ENCODE results near the gene CHTF8.

Gene CHTF8

GRCh38 chr16:69079697-69080096, 52.7 kb downstream of the CHTF8 start:
- DNase-seq, result no peak

- DNase-seq, result no peak
These were observed 54.3 kb downstream of the CHTF8 start for GRCh38 chr16:69078073-69078472.

GRCh38 chr16:69077251-69077650, 55.1 kb downstream of the CHTF8 start:
- DNase-seq, result no peak

- DNase-seq, result no peak
These were observed 59.1 kb downstream of the CHTF8 start for GRCh38 chr16:69073181-69073702.

- no peak for DNase-seq
These were observed 59.8 kb downstream of the CHTF8 start for GRCh38 chr16:69072640-69072974.

- no peak for DNase-seq
These were observed 61.4 kb downstream of the CHTF8 start for GRCh38 chr16:69071036-69071435.

- DNase-seq, result no peak
These were observed 62.9 kb downstream of the CHTF8 start for GRCh38 chr16:69069504-69069903.

Measured in CD4-positive, alpha-beta T cell treated with Interleukin-21 for 1 hour (primary cell).